PFSK-1 (cell line): ENCODE data around the gene TRIM10.

Experiments
- FOXP2 ChIP-seq: optimal IDR thresholded peaks from 2 replicates; pipeline ENCODE3; 2011; ENCODE audit warnings: borderline replicate concordance, control low read depth, inconsistent platforms; ENCODE audit not compliant: insufficient read depth; ENCODE audit errors: extremely low read length, extremely low read depth
- POLR2AphosphoS5 ChIP-seq: IDR thresholded peaks from 2 replicates; pipeline ENCODE4 v1.6.1; 2012; ENCODE audit warnings: low read depth, mild to moderate bottlenecking, control low read depth, low read length, moderate library complexity
- SIN3A ChIP-seq: IDR thresholded peaks from 2 replicates; pipeline ENCODE4 v1.6.1; 2012; ENCODE audit warnings: mild to moderate bottlenecking, low read length, moderate library complexity, borderline replicate concordance; ENCODE audit not compliant: insufficient read depth
- TAF1 ChIP-seq: IDR thresholded peaks from 2 replicates; pipeline ENCODE4 v1.6.1; 2012; ENCODE audit warnings: low read length, control low read depth, borderline replicate concordance; ENCODE audit not compliant: insufficient read depth
- TF ChIP-seq, protein P1 (sequence below), 2 experiments: IDR thresholded peaks; 2 replicates each; pipeline versions ENCODE4 v1.6.1 to v1.8.0; 2011 to 2012; ENCODE audit warnings: low read depth in 2 of 2, low read length in 2 of 2, control low read depth in 1 of 2, inconsistent platforms in 1 of 2, mild to moderate bottlenecking in 1 of 2, moderate library complexity in 1 of 2; ENCODE audit not compliant: insufficient read depth in 1 of 2

The TRIM10 gene

GRCh38 chr6:30102970-30103871 is 57.8 kb downstream of the TRIM10 start:
- TF ChIP-seq POLR2AphosphoS5, result no peak
- peak; percentile 69 for TF ChIP-seq FOXP2
- TF ChIP-seq, protein P1, sequence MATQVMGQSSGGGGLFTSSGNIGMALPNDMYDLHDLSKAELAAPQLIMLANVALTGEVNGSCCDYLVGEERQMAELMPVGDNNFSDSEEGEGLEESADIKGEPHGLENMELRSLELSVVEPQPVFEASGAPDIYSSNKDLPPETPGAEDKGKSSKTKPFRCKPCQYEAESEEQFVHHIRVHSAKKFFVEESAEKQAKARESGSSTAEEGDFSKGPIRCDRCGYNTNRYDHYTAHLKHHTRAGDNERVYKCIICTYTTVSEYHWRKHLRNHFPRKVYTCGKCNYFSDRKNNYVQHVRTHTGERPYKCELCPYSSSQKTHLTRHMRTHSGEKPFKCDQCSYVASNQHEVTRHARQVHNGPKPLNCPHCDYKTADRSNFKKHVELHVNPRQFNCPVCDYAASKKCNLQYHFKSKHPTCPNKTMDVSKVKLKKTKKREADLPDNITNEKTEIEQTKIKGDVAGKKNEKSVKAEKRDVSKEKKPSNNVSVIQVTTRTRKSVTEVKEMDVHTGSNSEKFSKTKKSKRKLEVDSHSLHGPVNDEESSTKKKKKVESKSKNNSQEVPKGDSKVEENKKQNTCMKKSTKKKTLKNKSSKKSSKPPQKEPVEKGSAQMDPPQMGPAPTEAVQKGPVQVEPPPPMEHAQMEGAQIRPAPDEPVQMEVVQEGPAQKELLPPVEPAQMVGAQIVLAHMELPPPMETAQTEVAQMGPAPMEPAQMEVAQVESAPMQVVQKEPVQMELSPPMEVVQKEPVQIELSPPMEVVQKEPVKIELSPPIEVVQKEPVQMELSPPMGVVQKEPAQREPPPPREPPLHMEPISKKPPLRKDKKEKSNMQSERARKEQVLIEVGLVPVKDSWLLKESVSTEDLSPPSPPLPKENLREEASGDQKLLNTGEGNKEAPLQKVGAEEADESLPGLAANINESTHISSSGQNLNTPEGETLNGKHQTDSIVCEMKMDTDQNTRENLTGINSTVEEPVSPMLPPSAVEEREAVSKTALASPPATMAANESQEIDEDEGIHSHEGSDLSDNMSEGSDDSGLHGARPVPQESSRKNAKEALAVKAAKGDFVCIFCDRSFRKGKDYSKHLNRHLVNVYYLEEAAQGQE (IDR thresholded peaks at IDR 0.05; ENCODE audit: insufficient read depth in 1 of 2, low read depth in 2 of 2, low read length in 2 of 2), result no peak
- TF ChIP-seq TAF1, result no peak
- TF ChIP-seq SIN3A, result no peak

DNA sequence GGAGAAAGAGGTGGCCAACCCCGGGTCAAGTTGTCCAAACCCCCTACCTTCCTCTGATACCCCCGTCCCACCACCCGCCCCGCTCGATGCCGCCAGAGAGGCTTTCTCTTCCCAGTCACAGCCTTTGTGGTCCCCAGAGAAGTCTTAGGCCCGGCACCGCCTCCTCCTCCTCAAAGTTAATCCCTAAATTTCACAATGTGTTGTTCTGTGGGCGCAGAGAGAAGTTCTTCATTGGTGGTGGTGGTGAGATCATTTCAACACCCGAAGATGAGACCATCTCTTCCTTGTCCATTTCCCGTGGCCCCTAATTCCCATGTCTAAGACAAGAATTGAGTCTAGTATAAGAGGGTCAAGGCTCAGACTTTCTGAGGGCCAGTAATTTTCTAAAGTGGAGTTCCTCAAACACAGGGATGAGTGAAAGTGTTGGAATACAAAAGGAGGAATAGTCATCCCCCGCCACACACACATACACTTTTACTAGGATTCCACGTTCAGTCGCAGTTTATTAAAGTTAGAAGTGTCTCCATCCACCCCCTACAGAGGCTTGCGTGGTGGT is 58.5 kb downstream of the TRIM10 start:
- TF ChIP-seq, protein P1 (IDR thresholded peaks at IDR 0.05; ENCODE audit: insufficient read depth in 1 of 2, low read depth in 2 of 2, low read length in 2 of 2), result no peak
- TF ChIP-seq POLR2AphosphoS5 (no peak), TAF1 (no peak), FOXP2 (no peak), SIN3A (no peak)
